Occipital lobe (tissue), 2 donors: ENCODE data around the gene TIMM44. TPM values are rescaled to one million over a fixed set of nuclear protein-coding genes. Genes with fewer than 3 reads are reported as not detected.
"Not testable (repeated sequence)": the region's sequence is repeated elsewhere in the genome, so short reads cannot be mapped to it uniquely, and the experiment has no call there.

ENCODE experiments used
- DNase-seq: peaks from one replicate; lab custom pipeline; 2025; lab: John Stamatoyannopoulos, UW
- total RNA-seq: library from RNA; depleted of rRNA; stranded (reverse); fragments of >200 nt; gene quantifications from one replicate; pipeline ENCODE4 v1.2.3, GENCODE V29; 2014

The TIMM44 gene
- total RNA-seq, 1 donor from 2014 or later = 20.9 TPM

DNA sequence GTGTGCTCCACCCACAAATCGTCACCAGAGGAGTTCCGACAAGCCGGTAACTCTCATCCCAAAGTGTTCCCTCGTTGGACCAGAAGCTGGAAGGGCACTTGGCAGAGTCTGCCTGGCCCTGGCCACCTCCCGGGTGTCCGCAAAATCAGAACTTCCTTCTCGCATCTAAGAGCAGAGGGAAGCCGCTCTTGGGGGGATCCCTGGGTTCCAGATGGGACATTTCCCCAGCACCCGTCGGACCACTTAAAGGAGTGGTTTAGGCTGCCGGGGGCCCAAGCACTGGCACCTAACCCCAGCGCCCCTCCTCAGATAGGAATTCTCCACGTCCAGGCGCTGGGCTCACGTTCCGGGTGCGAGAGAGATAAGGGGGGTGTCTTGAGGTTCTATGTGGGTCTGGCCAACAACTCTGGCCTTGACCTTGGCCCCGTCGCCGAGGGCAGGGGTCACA lies 40.6 kb downstream of the TIMM44 start:
- no peak for DNase-seq

DNA sequence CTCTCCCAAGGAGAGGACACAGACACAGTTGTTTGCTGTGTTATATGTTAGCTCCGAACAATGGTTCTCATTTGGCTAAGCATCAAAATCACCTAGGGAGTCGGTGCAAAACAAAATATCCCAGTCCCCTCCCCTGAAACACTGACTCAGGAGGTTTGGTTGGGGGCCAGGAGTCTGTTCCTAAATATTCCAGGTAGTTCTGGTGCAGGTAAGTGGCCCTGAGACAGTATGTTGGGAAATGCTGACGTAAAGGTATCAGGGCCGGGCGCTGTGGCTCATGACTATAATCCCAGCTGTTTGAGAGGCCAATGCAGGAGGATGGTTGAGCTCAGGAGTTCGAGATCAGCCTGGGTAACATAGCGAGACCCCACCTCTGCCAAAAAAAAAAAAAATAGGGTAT lies 42.1 kb downstream of the TIMM44 start:
- DNase-seq = no peak

DNA sequence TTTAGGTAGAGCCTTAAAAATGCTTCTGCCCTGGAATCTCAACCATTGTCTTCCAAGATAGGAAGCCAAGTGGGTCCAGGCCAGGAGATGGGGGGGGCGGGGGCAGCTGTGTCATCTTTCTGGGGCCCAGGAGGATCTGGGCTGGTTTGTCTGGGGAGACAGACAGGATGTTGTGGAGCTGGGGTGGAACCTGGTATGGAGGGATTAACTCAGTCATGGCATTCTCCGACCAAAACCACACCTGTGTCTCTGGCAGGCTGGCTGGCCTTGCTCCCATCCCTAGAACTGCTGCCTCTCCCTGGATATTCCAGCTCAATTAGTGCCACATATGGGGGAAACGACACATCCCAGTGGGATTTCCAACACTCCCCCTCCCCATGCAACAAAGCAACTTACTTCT lies 42.5 kb downstream of the TIMM44 start:
- DNase-seq = no peak

DNA sequence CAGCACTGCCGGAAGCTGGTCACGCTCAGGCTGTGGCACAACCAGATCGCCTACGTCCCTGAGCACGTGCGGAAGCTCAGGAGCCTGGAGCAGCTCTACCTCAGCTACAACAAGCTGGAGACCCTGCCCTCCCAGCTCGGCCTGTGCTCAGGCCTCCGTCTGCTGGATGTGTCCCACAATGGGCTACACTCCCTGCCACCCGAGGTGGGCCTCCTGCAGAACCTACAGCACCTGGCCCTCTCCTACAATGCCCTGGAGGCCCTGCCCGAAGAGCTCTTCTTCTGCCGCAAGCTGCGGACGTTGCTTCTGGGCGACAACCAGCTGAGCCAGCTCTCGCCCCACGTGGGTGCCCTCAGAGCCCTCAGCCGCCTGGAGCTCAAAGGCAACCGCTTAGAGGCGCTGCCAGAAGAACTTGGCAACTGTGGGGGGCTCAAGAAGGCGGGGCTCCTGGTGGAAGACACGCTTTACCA lies 43.0 kb downstream of the TIMM44 start:
- DNase-seq = no peak

DNA sequence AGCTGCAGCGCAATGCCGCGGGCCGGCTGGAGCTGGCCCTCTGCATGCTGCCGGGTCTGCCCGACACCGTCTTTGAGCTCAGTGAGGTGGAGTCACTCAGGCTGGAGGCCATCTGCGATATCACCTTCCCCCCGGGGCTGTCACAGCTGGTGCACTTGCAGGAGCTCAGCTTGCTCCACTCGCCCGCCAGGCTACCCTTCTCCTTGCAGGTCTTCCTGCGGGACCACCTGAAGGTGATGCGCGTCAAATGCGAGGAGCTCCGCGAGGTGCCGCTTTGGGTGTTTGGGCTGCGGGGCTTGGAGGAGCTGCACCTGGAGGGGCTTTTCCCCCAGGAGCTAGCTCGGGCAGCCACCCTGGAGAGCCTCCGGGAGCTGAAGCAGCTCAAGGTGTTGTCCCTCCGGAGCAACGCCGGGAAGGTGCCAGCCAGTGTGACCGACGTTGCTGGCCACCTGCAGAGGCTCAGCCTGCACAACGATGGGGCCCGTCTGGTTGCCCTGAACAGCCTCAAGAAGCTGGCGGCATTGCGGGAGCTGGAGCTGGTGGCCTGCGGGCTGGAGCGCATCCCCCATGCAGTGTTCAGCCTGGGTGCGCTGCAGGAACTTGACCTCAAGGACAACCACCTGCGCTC lies 43.6 kb downstream of the TIMM44 start:
- no peak for DNase-seq

DNA sequence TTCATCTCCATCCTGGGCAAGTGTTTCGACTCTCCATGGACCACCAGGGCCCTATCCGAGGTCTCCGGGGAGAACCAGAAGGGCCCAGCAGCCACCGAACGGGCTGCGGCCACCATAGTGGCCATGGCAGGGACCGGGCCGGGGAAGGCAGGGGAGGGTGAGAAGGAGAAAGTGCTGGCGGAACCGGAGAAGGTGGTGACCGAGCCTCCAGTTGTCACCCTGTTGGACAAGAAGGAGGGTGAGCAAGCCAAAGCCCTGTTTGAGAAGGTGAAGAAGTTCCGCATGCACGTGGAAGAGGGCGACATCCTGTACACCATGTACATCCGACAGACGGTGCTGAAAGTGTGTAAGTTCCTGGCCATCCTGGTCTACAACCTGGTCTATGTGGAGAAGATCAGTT lies 44.5 kb downstream of the TIMM44 start:
- DNase-seq = no peak

DNA sequence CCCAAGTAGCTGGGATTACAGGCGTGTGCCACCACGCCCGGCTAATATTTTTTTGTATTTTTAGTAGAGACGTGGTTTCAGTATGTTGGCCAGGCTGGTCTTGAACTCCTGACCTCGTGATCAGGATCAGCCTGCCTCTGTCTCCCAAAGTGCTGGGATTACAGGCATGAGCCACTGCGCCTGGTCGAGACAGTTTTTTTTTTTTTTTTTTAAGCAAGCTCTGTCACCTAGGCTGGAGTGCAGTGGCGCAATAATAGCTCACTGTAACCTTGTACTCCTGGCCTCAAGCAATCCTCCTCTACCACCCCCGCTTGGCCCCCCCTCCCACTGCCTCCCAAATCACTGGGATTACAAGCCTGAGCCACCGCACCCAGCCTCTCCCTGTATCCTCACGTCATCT lies 46.2 kb downstream of the TIMM44 start:
- DNase-seq = no peak

DNA sequence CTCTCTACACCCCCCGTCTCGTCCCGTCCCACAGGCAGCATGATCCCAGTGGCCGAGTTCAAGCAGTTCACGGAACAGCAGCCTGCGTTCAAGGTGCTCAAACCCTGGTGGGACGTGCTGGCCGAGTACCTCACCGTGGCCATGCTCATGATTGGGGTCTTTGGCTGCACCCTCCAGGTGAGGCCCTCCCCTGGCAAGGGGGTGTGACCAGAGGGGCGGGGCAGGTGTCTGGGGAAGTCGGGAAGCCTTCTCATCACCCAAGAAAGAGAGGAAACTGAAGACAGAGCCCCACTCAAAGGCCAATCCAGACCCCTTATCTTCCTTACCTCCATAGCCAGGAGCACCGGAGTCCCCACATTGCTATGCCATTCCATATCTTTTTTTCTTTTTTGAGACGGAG lies 47.9 kb downstream of the TIMM44 start:
- no peak for DNase-seq

DNA sequence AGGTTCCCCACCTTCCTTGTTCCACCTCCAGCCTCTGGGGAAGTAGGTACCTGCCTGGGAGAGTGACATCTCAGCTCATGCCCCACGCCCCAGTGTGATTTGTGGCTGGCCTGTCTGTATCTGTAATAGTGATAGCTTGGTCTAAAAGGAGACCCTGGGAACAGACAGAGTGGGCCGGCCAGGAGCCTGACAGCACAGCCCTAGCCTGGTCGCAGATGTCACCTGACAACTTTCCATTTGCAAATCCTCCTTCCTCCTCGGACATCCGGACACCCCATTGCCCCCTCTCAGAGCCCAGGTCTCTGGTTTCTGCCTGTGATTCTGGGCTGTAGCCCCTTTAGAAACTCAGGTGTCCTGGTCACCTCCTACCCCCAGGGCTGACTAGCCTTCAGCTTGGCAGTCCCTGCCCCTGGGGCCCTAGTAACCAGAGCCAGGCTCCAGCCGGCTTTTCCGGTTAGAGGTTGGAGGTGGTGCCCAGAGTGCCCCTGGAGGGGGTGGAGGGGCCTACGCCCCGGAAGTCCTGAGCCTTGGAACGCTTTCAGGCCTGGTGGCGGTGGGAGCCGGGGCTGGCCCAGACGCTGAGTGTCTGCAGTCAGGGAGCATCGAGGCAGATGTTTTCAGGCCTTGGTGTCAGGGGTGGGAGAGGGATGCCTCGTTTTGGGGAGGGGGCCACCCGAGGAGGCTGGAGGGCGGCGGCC lies 48.7 kb downstream of the TIMM44 start:
- no peak for DNase-seq

DNA sequence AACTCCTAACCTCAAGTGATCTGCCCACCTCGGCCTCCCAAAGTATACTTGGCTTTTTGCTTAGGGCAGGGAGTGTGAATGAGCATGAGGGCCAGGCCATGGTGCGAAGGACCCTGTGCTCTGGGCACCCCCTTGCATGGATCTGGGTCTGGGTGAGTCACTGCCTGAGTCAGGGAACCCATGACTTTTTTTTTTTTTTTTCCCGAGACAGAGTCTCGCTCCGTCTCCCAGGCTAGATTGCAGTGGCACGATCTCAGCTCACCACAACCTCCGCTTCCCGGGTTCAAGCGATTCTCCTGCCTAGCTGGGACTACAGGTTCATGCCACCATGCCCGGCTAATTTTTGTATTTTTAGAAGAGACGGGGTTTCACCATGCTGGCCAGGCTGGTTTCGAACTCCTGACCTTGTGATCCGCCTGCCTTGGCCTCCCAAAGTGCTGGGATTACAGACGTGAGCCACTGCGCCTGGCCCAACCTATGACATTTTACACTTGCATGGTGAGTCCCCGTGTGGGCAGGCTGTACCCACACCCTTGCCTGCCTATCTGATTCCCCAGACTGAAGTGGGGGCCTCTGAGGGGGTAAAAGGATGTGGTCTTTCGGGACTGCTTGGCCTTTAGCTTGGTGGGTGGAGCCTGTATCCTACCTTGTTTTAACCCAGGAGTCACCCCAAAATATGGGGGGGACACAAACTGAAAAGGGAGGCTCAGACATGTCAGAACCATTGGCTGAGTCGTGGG lies 49.9 kb downstream of the TIMM44 start:
- not testable (repeated sequence) for DNase-seq

DNA sequence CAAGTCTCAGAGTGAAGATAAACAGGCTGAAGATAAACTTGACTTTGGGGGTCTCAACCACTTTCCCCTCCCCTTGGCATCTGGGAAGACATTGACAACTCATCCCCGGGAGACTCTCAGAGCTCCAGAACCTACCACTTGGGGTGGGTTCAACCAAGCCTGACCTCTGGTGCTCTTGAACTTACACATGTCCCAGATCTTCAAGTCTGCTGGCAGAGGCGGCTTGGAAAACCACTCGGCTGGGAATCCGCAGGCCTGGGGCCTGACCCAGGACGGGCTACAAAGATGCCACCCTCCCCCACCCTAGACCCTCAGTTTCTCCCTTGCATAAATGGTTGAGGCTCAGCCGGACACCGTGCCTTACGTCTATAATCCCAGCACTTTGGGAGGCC lies 54.6 kb downstream of the TIMM44 start:
- no peak for DNase-seq

DNA sequence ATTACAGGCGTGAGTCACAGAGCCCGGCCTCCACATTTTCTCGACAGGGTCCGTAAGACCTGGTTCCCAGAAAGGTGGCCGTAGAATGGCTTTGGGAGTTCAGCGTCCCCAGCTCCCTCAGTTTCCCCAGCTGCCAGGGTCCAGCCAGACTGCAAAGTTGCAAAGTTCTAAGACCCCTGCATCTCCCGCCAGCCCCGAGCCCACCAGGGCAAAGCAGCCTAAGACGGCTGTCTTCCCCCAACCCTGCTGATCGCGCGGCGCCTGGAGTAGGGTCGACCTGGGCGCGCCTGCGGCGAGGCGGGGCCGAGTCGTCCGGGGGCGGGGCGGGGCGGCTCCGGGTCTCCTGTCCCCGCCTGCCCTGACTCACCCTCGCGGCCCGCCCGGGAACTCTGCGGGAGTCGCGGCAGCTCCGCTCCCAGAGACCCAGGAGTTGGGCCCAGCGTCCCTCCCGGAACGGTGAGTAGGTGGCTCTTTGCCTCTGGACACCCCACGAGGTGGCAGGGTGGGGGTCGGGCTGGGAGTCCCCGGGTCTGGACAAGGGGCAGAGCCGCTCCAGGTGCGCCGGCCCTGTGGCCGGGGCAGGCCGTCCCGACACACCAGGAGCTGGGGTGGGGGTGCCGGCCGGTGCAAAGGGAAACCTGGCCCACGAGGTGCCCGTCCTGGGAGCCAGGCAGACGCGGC lies 55.2 kb downstream of the TIMM44 start, which contains the start of gene LRRC8E:
Gene LRRC8E (plus strand): TSS at position 366 of the 681 bp plus-strand sequence. CDS start 7,094 bp downstream, outside the sequence.
- no peak for DNase-seq

DNA sequence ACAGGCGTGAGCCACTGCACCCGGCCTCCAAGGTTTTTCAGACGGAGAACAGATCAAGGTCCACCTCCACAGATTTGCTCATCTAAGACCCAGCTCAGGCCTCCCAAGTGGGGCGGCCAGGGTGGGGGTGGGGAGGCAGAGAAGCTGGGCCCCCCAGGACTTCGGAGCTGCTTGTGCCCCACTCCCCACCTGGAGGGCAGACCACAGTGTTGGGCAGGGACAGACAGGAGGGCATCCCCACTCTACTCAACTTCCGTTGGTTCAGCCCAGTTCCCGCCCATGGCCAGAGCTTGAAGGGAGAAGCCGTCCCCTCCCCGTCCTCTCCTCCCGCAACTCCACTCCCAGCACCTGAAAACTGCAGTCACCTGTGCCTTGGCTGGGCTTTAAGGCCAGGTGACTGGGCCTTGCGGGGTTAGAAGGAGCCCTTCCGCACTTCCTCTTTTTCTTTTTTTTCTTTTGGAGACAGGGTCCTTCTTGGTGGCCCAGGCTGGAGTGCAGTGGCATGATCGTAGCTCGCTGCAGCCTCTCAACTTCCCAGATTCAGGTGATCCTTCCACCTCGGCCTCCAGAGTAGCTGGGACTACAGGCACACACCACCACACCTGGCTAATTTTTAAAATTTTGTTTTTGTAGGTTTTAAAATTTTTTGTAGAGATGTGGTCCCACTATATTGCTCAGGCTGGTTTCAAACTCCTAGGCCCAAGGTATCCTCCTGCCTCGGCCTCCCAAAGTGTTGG lies 55.9 kb downstream of the TIMM44 start:
- DNase-seq = no peak

DNA sequence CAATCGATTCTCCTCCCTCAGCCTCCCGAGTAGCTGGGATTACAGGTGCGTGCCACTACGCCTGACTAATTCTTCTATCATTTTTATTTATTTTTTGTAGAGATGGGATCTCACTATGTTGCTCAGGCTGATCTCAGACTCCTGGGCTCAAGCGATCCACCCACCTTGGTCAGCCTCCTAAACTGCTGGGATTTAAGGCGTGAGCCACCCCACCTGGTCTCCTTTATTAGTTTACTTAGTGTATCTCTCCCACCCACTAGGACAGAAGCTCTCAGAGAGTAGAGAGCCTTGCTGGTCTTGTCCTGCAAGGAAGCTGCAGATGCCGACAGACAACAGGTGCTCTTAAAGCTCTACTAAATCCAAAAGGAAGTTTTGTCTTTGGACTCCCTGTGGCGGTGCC lies 57.6 kb downstream of the TIMM44 start:
- no peak for DNase-seq

DNA sequence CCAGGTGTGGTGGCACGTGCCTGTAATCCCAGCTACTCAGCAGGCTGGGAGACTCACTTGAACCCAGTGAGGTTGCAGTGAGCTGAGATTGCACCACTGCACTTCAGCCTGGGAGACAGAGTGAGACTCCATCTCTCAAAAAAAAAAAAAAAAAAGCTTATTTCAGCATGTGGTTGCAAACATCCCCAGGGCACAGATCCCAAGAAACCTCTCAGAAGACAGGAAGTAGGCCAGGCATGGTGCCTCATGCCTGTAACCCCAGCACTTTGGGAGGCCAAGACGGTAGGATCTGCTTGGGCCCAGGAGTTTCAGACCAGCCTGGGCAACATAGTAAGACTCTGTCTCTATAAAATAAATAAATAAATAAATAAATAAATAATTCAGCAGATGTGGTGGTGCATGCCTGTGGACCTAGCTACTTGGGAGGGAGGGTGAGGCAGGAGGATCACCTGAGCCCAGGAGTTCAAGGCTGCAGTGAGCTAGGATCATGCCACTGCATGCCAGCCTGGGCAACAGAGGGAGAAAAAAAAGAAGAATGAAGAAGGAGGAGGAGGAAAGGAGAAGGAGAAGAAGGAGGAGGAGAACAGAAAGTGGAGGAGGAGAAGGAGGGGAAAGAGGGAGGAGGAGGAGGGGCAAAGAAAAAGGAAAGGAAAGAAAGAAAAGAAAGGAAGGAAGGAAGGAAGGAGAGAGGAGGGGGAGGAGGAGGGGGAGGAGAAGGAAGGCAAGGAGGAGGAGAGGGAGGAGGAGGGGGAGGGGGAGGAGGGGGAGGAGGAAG lies 59.5 kb downstream of the TIMM44 start:
- no peak for DNase-seq

DNA sequence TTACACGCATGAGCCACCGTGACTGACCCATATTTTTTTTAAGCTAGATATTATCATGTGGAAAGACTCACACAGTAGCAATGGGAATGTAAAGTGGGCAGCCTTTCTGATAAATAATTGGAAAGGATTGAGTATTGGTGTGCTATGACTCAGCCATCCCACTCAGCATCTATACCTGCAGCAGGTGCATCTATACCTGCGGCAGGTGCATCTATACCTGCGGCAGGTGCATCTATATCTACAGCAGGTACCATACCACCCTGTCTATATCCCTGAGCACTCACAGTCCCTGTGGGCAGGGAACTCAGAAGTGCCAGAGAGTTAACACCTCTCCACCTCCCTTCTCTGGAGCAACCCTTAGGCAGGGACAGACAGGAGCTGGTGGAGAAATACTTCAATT lies 60.4 kb downstream of the TIMM44 start:
- DNase-seq = no peak

DNA sequence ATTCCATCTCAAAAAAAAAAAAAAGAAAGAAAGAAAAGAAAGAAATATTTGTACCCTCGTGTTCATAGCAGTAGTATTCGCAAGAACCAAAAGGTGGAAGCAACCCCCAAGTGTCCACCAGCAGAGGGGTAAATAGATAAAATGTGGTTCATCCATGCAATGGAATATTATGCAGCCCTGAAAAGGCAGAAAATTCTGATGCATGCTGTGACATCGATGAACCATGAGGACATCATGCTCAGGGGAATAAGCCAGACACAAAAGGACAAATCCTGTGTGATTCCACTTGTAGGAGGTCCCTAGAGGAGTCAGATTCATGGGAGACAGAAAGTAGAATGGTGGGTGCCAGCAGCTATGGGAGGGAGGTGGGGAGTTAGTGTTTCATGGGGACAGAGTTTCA lies 61.6 kb downstream of the TIMM44 start:
- DNase-seq = no peak

DNA sequence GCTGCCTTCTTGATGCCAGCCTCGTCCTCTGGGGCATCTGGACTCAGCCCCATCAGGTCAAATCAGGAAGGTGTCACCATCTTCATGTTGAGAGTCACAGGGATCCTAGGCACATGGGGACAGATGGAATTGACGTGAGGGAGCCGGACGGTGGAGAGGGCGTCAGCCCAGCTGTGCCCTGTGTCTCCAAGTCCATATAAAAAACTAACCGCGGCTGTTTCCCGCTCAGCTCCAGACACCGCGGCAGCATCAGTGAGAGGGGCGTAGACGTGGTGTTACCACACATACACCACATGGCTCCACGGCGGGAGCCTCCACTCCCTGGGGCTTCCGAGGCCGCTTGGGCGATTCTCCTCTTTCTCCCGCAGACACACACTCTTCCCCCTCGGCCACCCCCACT lies 63.6 kb downstream of the TIMM44 start:
- no peak for DNase-seq

DNA sequence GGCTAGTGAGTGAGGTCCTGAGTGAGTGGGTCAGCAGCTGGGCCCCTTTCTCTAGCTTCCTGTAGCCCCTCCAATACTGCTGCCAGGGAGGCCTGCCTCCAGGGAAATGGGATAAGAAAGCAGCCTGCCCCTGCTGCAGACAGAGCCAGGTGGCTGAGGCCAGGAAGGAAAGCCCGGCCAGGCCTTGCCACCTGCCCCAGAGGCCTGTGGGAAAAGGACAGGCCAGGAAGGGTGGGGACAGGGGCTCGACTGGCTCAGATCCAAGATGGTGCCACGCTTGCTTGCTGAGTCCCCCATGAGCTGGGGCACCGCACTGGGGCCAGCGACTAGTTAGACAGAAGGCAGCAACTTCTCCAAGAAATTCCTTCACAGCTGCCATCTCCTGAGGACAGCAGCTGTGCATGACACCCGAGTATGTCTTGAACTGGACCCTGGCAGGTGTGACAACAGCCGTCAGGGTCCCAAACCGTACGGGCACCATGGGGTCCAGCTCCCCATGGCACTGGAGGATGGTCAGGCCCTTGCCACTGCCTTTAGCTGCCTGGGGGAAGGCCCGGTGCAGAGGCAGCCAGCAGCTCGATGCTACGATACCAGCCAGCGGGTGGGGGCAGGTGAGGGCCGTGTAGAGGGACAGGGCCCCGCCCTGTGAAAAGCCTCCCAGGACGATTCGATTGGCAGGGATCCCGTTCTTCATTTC lies 64.2 kb downstream of the TIMM44 start:
- no peak for DNase-seq
